ENCODE measurements around the gene POLDIP2.

The POLDIP2 gene

DNA sequence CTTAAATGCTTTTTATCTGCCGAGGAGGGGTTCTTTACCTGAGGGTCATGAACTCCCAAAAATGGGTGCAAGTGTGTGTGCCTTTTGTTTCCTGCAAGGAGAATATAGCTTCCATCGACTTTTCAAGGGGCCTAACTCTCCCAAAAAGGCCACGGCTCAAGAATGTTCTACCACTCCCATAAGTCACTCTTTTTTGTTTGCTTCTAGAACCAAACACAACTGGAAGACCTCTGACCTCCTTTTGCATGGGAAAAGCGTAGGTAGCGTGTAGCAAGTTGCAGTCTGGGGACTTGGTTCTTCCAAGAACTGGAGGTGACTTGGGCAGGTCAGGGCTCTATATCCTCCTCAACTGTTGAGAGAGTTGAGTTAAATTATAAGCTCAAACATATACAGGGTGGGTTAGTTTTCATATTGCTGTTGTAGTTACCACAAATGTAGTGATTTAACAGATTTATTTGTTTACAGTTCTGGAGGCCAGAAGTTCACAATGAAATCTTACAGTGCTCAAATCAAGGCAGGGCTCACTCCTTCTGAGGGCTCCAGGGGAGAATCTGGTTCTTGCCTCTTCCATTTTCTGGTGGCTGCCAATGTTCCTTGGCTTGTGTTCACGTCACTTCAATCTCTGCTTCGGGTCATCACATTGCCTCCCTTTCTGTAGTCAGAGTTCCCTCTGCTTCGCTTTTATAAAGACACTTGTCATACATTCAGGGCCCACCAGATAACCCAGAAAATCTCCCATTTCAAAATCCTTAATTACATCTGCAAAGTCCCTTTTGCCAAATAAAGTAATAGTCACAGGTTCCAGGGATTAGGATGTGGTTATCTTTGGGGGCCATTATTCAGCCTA is 36.9 kb downstream of the POLDIP2 start:
- Histone ChIP-seq H3K27me3 (ENCODE audit: low read depth, low read length) (no peaks in the 10 kb centered on the region), H3K27ac (ENCODE audit: low read length) (no peak overlapping the region), H3K9me3 (ENCODE audit: control insufficient read depth in 1 of 2, low read length in 2 of 2) (no peaks in the 10 kb centered on the region), H3K4me1 (ENCODE audit: control insufficient read depth in 1 of 2, insufficient read depth in 2 of 2, low read length in 2 of 2) (peaks cover 6 to 21% of the 10 kb centered on the region in 2 donors), H3K36me3 (ENCODE audit: control insufficient read depth in 1 of 2, insufficient read depth in 2 of 2, low read length in 2 of 2) (no peaks in the 10 kb centered on the region), H3K4me3 (ENCODE audit: low read depth in 1 of 2, low read length in 2 of 2) (peak overlapping the region in 1 of 2 donors; percentile 71)

DNA sequence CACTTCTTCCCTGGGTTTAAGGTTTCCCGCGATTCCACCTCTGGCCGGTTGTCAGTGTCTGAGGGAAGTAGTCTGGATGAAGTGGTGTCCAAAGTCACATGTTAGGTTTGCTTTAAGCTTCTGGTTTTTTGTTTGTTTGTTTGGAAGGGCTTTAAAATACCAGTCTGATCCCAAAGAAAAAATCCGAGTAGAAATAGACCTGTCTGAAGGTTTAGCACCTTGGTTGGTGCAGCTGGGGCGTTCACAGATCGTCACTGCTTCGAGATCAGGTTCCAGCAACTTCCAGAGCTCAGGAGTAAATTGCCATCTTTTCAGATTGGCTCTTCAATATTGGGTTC is 37.8 kb downstream of the POLDIP2 start:
- Histone ChIP-seq H3K27me3 (ENCODE audit: low read depth, low read length) (no peaks in the 10 kb centered on the region), H3K4me3 (ENCODE audit: low read depth in 1 of 2, low read length in 2 of 2) (peak overlapping the region; percentile 71), H3K36me3 (ENCODE audit: control insufficient read depth in 1 of 2, insufficient read depth in 2 of 2, low read length in 2 of 2) (no peaks in the 10 kb centered on the region), H3K27ac (ENCODE audit: low read length) (peak overlapping the region; percentile 31), H3K4me1 (ENCODE audit: control insufficient read depth in 1 of 2, insufficient read depth in 2 of 2, low read length in 2 of 2) (peaks cover 6 to 21% of the 10 kb centered on the region in 2 donors), H3K9me3 (ENCODE audit: control insufficient read depth in 1 of 2, low read length in 2 of 2) (no peaks in the 10 kb centered on the region)

GRCh38 chr17:28318759-28319597 is 38.3 kb downstream of the POLDIP2 start, which contains the start of gene TMEM97:
Gene TMEM97, plus strand, starts transcription at chr17:28319200. Its CDS starts 40 bp downstream, at chr17:28319240.
- Histone ChIP-seq H3K9me3 (ENCODE audit: control insufficient read depth in 1 of 2, low read length in 2 of 2) (no peaks in the 10 kb centered on the region), H3K27ac (ENCODE audit: low read length) (peak within 1 kb of the TSS; percentile 31), H3K4me1 (ENCODE audit: control insufficient read depth in 1 of 2, insufficient read depth in 2 of 2, low read length in 2 of 2) (peaks cover 6 to 21% of the 10 kb centered on the region in 2 donors), H3K36me3 (ENCODE audit: control insufficient read depth in 1 of 2, insufficient read depth in 2 of 2, low read length in 2 of 2) (no peaks in the 10 kb centered on the region), H3K27me3 (ENCODE audit: low read depth, low read length) (no peaks in the 10 kb centered on the region), H3K4me3 (ENCODE audit: low read depth in 1 of 2, low read length in 2 of 2) (peak within 1 kb of the TSS; percentile 71)

GRCh38 chr17:28317966-28318758 is 39.2 kb downstream of the POLDIP2 start:
- Histone ChIP-seq H3K4me1 (ENCODE audit: control insufficient read depth in 1 of 2, insufficient read depth in 2 of 2, low read length in 2 of 2) (peaks cover 6 to 21% of the 10 kb centered on the region in 2 donors), H3K27ac (ENCODE audit: low read length) (no peak overlapping the region), H3K36me3 (ENCODE audit: control insufficient read depth in 1 of 2, insufficient read depth in 2 of 2, low read length in 2 of 2) (no peaks in the 10 kb centered on the region), H3K27me3 (ENCODE audit: low read depth, low read length) (no peaks in the 10 kb centered on the region), H3K9me3 (ENCODE audit: control insufficient read depth in 1 of 2, low read length in 2 of 2) (no peaks in the 10 kb centered on the region), H3K4me3 (ENCODE audit: low read depth in 1 of 2, low read length in 2 of 2) (peak overlapping the region; percentile 39 to 71)

GRCh38 chr17:28317099-28317965 is 40.0 kb downstream of the POLDIP2 start:
- no peaks in the 10 kb centered on the region for H3K36me3 ChIP-seq (ENCODE audit: control insufficient read depth in 1 of 2, insufficient read depth in 2 of 2, low read length in 2 of 2)
- H3K27me3 ChIP-seq (ENCODE audit: low read depth, low read length) = no peaks in the 10 kb centered on the region
- no peak overlapping the region for H3K27ac ChIP-seq (ENCODE audit: low read length)
- H3K4me1 ChIP-seq (ENCODE audit: control insufficient read depth in 1 of 2, insufficient read depth in 2 of 2, low read length in 2 of 2) = peaks cover 6 to 21% of the 10 kb centered on the region in 2 donors
- H3K9me3 ChIP-seq (ENCODE audit: control insufficient read depth in 1 of 2, low read length in 2 of 2) = no peaks in the 10 kb centered on the region
- peak overlapping the region in 1 of 2 donors; percentile 71 for H3K4me3 ChIP-seq (ENCODE audit: low read depth in 1 of 2, low read length in 2 of 2)

- H3K27me3 ChIP-seq (ENCODE audit: low read depth, low read length) = no peaks in the 10 kb centered on the region
- H3K36me3 ChIP-seq (ENCODE audit: control insufficient read depth in 1 of 2, insufficient read depth in 2 of 2, low read length in 2 of 2) = no peaks in the 10 kb centered on the region
- peaks cover 6 to 21% of the 10 kb centered on the region in 2 donors for H3K4me1 ChIP-seq (ENCODE audit: control insufficient read depth in 1 of 2, insufficient read depth in 2 of 2, low read length in 2 of 2)
- no peak overlapping the region for H3K4me3 ChIP-seq (ENCODE audit: low read depth in 1 of 2, low read length in 2 of 2)
- no peak overlapping the region for H3K27ac ChIP-seq (ENCODE audit: low read length)
- no peaks in the 10 kb centered on the region for H3K9me3 ChIP-seq (ENCODE audit: control insufficient read depth in 1 of 2, low read length in 2 of 2)
Measured at GRCh38 chr17:28315846-28316705, 41.3 kb downstream of the POLDIP2 start.

DNA sequence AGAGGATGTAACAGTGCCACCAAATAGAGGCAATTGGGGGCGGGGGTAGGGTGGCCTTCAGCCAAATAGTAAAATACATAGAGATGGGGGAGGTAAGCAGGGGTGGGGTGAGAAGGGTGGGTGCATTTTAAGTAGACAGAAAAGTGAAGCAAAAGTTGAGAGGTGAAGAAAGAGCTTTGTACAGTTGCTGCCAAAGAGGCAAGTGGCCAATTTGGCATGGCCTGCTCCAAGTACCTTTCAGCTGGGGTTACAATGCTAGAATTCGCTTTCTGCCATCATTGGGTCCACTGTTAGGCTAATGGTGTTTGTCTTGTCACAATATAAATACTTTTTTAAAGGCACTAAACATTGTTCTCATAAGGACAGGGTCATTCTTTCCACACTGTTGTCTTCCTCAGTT is 43.5 kb downstream of the POLDIP2 start:
- Histone ChIP-seq H3K4me3 (ENCODE audit: low read depth in 1 of 2, low read length in 2 of 2) (no peak overlapping the region), H3K27me3 (ENCODE audit: low read depth, low read length) (no peaks in the 10 kb centered on the region), H3K27ac (ENCODE audit: low read length) (no peak overlapping the region), H3K4me1 (ENCODE audit: control insufficient read depth in 1 of 2, insufficient read depth in 2 of 2, low read length in 2 of 2) (peaks cover 0 to 10% of the 10 kb centered on the region in 2 donors), H3K9me3 (ENCODE audit: control insufficient read depth in 1 of 2, low read length in 2 of 2) (no peaks in the 10 kb centered on the region), H3K36me3 (ENCODE audit: control insufficient read depth in 1 of 2, insufficient read depth in 2 of 2, low read length in 2 of 2) (no peaks in the 10 kb centered on the region)

GRCh38 chr17:28306954-28307401 is 50.3 kb downstream of the POLDIP2 start:
- Histone ChIP-seq H3K36me3 (ENCODE audit: control insufficient read depth in 1 of 2, insufficient read depth in 2 of 2, low read length in 2 of 2) (no peaks in the 10 kb centered on the region), H3K27ac (ENCODE audit: low read length) (no peak overlapping the region), H3K4me3 (ENCODE audit: low read depth in 1 of 2, low read length in 2 of 2) (no peak overlapping the region), H3K9me3 (ENCODE audit: control insufficient read depth in 1 of 2, low read length in 2 of 2) (no peaks in the 10 kb centered on the region), H3K4me1 (ENCODE audit: control insufficient read depth in 1 of 2, insufficient read depth in 2 of 2, low read length in 2 of 2) (no peaks in the 10 kb centered on the region), H3K27me3 (ENCODE audit: low read depth, low read length) (peaks cover 8% of the 10 kb centered on the region)

DNA sequence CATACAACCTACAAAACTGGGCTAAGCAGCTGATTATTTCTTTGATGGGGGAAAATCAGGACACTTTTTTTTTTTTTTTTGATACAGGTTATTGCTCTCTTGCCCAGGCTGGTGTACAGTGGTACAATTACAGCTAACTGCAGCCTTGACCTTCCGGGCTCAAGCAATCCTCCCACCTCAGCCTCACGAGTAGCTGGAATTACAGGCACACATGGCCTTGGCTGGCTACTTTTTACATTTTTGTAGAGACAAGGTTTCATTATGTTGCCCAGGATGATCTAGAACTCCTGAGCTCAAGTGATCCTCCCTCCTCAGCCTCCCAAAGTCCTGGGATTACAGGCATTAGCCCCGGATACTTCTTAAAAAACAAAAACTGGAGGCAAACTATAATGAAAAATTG is 58.9 kb downstream of the POLDIP2 start:
- H3K27me3 ChIP-seq (ENCODE audit: low read depth, low read length) = no peaks in the 10 kb centered on the region
- H3K9me3 ChIP-seq (ENCODE audit: control insufficient read depth in 1 of 2, low read length in 2 of 2) = no peaks in the 10 kb centered on the region
- H3K27ac ChIP-seq (ENCODE audit: low read length) = no peak overlapping the region
- H3K36me3 ChIP-seq (ENCODE audit: control insufficient read depth in 1 of 2, insufficient read depth in 2 of 2, low read length in 2 of 2) = no peaks in the 10 kb centered on the region
- no peak overlapping the region for H3K4me3 ChIP-seq (ENCODE audit: low read depth in 1 of 2, low read length in 2 of 2)
- H3K4me1 ChIP-seq (ENCODE audit: control insufficient read depth in 1 of 2, insufficient read depth in 2 of 2, low read length in 2 of 2) = no peaks in the 10 kb centered on the region
